GM19099 (cell line): Measurements from ENCODE around the gene ERGIC1.

Source experiments
- POLR2A ChIP-seq: IDR thresholded peaks from 3 replicates; pipeline ENCODE4 v1.6.1; 2011; ENCODE audit warnings: low read depth; ENCODE audit not compliant: insufficient read length; ENCODE audit errors: extremely low read depth

The ERGIC1 gene

GRCh38 chr5:172797771-172798191 is 36.3 kb upstream of the ERGIC1 start:
- no peak for TF ChIP-seq POLR2A

- no peak for TF ChIP-seq POLR2A
These were observed 35.4 kb upstream of the ERGIC1 start for GRCh38 chr5:172798422-172799215.

DNA sequence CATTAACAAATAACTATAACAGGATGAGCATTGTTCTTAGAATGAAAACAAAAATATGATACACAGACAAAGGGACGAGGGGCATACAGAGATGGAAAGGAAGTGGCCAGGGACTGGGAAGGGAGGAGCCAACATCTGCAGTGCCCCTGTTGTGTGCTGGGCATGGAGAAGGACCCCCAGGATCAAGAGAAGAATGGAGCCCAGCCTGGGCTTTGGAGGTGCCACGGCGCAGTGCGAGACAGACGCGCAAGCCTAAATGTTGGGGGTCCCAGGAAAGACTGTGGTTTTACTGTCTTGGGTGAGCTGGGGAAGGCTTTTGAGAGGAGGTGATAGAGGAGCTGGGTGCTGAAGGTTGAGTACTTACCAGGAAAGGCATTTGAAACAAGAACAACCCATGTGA is 34.6 kb upstream of the ERGIC1 start:
- no peak for TF ChIP-seq POLR2A

- TF ChIP-seq POLR2A, result no peak
These were observed 33.9 kb upstream of the ERGIC1 start for GRCh38 chr5:172800088-172800551.

GRCh38 chr5:172801179-172801671 is 32.8 kb upstream of the ERGIC1 start:
- TF ChIP-seq POLR2A, result no peak

- TF ChIP-seq POLR2A, result no peak
These were observed 31.9 kb upstream of the ERGIC1 start for GRCh38 chr5:172802112-172802511.

DNA sequence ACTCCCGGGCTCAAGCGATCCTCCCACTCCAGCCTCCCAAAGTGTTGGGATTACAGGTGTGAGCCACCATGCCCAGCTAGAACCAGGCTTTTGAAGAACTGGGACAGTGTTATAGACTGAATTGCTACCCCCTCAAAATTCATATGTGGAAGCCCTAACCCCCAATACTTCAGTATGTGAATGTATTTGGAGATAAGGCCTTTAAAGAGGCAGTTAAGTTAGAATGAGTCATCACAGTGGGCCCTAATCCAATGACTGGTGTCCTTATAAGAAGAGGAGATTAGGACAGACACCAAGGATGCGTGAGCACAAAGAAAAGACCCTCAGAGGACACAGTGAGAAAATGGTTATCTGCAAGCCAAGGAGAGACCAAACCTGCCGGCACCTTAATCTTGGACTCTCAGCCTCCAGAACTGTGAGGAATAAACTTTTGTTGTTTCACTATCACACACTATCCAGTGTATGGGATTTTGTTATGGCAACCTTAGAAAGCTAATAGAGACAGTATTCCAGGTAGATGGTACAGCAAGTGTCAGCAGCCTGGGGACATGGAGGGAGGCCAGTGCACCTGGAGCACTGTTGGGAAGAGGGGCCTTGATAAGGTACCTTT is 31.4 kb upstream of the ERGIC1 start:
- no peak for TF ChIP-seq POLR2A

DNA sequence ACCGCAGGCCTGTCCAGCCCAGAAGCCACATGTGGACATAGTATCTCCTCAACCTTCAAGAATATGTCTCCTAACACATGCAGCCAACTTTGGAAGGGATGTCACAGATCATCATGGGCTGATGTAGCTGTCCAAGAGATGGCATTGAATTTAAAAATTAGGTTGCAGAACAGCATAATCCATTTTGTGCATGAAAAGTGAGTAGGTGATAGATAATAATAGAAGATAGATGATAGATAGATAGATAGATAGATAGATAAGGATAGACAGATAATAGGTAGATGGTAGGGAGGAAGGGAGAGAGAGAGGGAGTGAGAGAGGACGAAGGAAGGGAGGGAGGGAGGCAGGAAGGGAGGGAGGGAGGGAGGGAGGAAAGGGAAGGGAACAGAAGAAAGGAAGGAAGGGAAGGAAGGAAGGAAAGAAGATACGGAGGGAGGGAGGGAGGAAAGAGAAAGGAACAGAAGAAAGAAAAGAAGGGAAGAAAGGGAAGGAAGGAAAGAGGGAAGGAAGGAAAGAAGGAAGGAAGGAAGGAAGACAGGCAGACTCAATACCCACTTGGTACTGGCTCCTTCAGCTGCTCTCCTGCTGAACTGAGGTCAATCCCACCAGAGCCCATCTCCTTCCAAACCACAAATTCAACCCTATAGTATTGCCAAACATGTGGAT is 28.9 kb upstream of the ERGIC1 start:
- TF ChIP-seq POLR2A, result no peak

GRCh38 chr5:172805736-172806255 is 28.3 kb upstream of the ERGIC1 start:
- no peak for TF ChIP-seq POLR2A

DNA sequence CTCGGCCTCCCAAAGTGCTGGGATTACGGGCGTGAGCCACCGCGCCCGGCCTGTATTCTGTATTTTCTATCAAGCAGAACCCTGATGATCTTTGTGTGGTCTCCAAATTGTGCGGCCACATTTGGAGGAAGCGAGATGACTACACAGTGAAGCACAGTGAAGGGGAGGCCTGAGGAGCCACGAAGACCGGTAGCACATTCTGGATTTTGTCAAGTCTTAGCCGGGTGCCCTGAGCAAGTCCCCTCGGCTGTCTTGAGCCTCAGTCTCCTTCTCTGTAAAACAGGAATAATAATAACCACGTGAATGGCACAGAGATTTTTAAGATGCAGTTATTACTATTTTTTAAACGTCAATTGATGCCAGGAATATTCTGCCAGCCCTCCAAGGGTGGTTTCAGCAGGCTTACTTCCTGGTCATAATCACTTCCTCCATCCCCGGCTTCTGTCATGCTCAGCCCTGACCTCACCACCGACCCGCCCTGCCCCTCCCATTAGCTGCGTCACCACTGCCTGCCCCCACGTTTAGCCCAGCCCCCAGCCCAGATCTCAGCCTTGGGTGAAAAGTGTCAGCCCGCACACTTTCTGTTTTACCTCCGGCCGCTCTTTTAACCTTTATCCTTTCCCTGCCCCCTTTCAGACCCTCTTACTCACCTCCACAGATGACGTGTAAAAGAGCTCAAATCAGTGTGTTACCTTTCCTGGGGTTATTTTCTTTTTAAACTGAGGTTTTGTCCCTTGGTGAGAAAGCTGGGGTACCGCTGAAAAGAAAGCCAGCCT is 27.0 kb upstream of the ERGIC1 start:
- peak; percentile 63 for TF ChIP-seq POLR2A

GRCh38 chr5:172807766-172808311 is 26.2 kb upstream of the ERGIC1 start:
- TF ChIP-seq POLR2A, result no peak

- TF ChIP-seq POLR2A, result no peak
These were observed 24.3 kb upstream of the ERGIC1 start for GRCh38 chr5:172809774-172810173.

DNA sequence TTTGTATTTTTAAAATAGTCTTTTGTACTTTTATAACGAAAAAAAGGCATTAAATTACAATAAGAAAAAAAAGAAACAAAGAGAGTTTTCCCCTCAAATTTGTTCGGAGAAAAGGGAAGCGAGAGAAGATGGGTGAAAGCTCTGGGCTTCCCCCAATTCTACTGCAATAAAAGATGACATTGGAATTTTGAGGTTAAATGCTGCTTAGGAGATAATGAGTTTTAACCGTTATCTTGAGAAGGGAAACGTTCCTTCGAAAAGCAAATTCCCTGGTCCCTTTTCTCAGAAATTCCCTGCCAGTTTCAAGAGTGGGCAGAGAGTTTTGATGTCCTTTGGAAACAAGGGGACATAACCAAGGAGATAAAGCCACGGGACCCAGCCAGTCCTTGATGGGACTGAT is 18.4 kb upstream of the ERGIC1 start:
- TF ChIP-seq POLR2A, result no peak

DNA sequence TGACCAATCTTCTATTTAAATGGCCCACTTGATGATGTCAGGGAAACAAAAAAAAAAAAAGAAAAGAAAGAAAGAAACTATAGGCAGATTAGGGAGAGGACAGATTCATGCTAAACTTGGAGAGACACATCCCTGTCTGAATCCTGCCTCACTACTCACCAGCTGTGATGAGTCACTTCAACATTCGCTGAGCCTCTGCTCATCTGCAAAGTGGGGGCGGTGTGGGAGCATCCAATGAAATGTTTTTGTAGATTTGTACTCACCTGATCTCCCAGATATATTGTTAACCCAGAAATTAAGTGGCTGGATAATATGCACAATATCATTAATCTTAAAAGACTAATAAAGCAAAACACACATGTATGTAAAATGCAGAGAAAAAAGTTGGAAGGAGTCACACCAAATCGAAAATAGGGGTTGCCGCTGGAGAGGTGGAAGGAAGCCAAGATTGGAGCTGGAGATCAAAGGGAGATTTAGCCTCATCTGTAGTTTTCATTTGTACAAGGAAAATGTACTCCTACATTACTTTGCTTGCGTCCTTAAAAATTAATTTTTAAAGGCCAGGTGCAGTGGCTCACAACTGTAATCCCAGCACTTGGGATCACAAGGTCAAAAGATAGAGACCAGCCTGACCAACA is 17.0 kb upstream of the ERGIC1 start:
- TF ChIP-seq POLR2A, result no peak

DNA sequence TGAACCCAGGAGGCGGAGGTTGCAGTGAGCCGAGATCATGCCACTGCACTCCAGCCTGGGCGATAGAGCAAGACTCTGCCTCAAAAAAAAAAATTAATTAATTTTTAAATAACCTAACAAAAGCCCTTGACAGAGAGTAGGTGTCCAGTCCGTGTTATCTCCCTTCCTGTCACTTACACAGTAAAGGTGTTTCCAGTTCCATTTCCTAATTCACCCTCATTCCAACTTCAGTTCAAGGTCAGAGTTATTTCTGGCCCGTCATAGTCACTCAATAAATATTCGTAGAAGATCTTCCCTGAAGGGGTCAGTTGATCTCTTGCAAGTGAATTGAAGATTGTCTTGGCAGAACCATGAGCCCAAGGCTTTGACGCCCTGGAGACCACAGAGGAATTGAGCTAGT is 16.4 kb upstream of the ERGIC1 start:
- no peak for TF ChIP-seq POLR2A

GRCh38 chr5:172818081-172818480 is 16.0 kb upstream of the ERGIC1 start:
- TF ChIP-seq POLR2A, result no peak
